OCI-LY3 (cell line): ENCODE results near the gene MANSC4.
"Not testable (repeated sequence)": the region's sequence is repeated elsewhere in the genome, so short reads cannot be mapped to it uniquely, and the experiment has no call there.

Experiments
- H2AFZ ChIP-seq: fragments of 200-600, 300-600 bp; shearing (Covaris generic); 2 replicates; pipeline ENCODE4 v1.6.0; 2014; ENCODE audit warnings: antibody characterized with exemption, low read depth, low read length
- H3K27ac ChIP-seq: fragments of 200-600, 300-600 bp; sonication (generic); 2 replicates; pipeline ENCODE4 v1.5.1; 2014; ENCODE audit warnings: mild to moderate bottlenecking, low read length, moderate library complexity, mixed read lengths
- H3K27me3 ChIP-seq: fragments of 200-600, 300-600 bp; sonication (generic); 2 replicates; pipeline ENCODE4 v1.6.1; 2014; ENCODE audit warnings: low read depth, low read length, mixed read lengths
- H3K36me3 ChIP-seq: fragments of 200-600, 300-600 bp; sonication (generic); replicated peaks from 2 replicates; pipeline ENCODE3; 2014; ENCODE audit warnings: low read depth, low read length, mixed read lengths
- H3K4me1 ChIP-seq: fragments of 300-600, 200-600 bp; sonication (generic); 2 replicates; pipeline ENCODE4 v1.6.1; 2014; ENCODE audit warnings: low read length, mixed read lengths
- H3K4me2 ChIP-seq: fragments of 200-600, 300-600 bp; sonication (generic); 2 replicates; pipeline ENCODE4 v1.6.1; 2014; ENCODE audit warnings: low read length, mixed read lengths
- H3K4me3 ChIP-seq: fragments of 300-600, 200-600 bp; sonication (generic); 2 replicates; pipeline ENCODE4 v1.5.1; 2014; ENCODE audit warnings: antibody characterized with exemption, mild to moderate bottlenecking, low read length, moderate library complexity
- H3K79me2 ChIP-seq: fragments of 300-600, 200-600 bp; shearing (Covaris generic); 2 replicates; pipeline ENCODE4 v1.6.1; 2014; ENCODE audit warnings: mild to moderate bottlenecking, low read length, mixed read lengths
- H3K9ac ChIP-seq: fragments of 300-600, 200-600 bp; shearing (Covaris generic); 2 replicates; pipeline ENCODE4 v1.6.0; 2014; ENCODE audit warnings: mild to moderate bottlenecking, low read length, moderate library complexity
- H3K9me3 ChIP-seq: fragments of 200-600, 300-600 bp; shearing (Covaris generic); 2 replicates; pipeline ENCODE4 v1.6.1; 2014; ENCODE audit warnings: low read length, mixed read lengths; ENCODE audit not compliant: insufficient read depth
- H4K20me1 ChIP-seq: fragments of 200-600, 300-600 bp; sonication (generic); 2 replicates; pipeline ENCODE4 v1.6.1; 2016; ENCODE audit warnings: low read length, mixed read lengths; ENCODE audit not compliant: insufficient read depth
- EZH2phosphoT487 ChIP-seq: fragments of 200-600 bp; shearing (Covaris generic); IDR thresholded peaks from 2 replicates; pipeline ENCODE4 v1.6.1; 2018; ENCODE audit warnings: antibody characterized with exemption, mixed run types, low read depth
- TF ChIP-seq, protein P1 (sequence below): fragments of 200-600, 300-600 bp; sonication (generic); IDR thresholded peaks from 2 replicates; pipeline ENCODE4 v1.5.1; 2014; ENCODE audit warnings: antibody characterized with exemption, low read length, low read depth

The MANSC4 gene

DNA sequence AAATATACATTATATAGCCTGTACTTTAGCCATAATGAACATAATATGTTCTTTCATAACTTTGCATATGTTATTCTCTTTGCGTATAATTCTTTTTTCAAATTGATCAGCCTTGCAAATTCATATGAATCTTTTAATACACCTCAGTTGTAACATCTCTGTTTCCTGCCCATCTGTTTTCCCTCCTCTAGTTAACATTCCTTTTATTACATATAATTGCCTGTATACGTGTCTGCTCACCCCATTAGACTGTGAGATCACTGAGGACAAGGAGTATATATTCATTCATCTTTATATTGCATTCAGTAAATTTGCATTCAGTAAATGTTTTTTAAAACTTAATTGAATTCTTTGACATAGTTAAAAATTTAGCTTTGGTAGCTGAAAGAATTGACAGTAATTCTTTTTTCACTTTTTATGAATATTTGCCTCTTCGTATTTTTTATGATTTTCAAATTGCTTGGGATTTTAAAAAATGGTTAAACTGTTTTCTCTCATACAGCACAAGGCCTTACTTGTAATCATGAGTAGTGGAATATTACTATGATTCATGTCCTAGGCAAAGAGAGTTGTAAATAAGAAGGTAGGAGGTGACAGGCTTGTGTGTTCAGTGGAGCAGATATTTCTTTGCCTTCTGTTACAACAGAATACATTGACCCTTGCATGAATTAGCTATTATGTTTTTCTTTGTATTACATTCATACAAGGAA lies 32.8 kb downstream of the MANSC4 start:
- Histone ChIP-seq H3K27me3 (no peaks in the 10 kb centered on the region), H3K4me3 (no peak overlapping the region), H3K9me3 (no peaks in the 10 kb centered on the region), H2AFZ (no peak overlapping the region), H4K20me1 (peaks cover 3% of the 10 kb centered on the region; the same call in 1 of the 2 replicates), H3K4me1 (no peaks in the 10 kb centered on the region), H3K27ac (no peak overlapping the region), H3K36me3 (peaks cover 34% of the 10 kb centered on the region), H3K4me2 (no peak overlapping the region), H3K79me2 (peaks cover 12% of the 10 kb centered on the region; the same call in 1 of the 2 replicates), H3K9ac (no peak overlapping the region)
- TF ChIP-seq EZH2phosphoT487 = no peak
- TF ChIP-seq, protein P1, sequence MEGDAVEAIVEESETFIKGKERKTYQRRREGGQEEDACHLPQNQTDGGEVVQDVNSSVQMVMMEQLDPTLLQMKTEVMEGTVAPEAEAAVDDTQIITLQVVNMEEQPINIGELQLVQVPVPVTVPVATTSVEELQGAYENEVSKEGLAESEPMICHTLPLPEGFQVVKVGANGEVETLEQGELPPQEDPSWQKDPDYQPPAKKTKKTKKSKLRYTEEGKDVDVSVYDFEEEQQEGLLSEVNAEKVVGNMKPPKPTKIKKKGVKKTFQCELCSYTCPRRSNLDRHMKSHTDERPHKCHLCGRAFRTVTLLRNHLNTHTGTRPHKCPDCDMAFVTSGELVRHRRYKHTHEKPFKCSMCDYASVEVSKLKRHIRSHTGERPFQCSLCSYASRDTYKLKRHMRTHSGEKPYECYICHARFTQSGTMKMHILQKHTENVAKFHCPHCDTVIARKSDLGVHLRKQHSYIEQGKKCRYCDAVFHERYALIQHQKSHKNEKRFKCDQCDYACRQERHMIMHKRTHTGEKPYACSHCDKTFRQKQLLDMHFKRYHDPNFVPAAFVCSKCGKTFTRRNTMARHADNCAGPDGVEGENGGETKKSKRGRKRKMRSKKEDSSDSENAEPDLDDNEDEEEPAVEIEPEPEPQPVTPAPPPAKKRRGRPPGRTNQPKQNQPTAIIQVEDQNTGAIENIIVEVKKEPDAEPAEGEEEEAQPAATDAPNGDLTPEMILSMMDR = no peak

DNA sequence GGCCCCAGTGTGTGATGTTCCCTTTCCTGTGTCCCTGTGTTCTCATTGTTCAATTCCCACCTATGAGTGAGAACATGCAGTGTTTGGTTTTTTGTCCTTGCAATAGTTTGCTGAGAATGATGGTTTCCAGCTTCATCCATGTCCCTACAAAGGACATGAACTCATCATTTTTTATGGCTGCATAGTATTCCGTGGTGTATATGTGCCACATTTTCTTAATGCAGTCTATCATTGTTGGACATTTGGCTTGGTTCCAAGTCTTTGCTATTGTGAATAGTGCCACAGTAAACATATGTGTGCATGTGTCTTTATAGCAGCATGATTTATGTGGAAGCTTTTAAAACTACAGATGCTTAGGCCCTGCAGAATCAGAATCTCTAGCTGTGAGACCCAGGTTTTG lies 34.3 kb downstream of the MANSC4 start:
- Histone ChIP-seq H3K36me3 (peaks cover 43% of the 10 kb centered on the region), H3K79me2 (peaks cover 12% of the 10 kb centered on the region; the same call in 1 of the 2 replicates)
- not testable (repeated sequence) for H3K27me3 ChIP-seq, H3K9ac ChIP-seq, H4K20me1 ChIP-seq, H3K4me3 ChIP-seq, H3K27ac ChIP-seq, H3K4me2 ChIP-seq, H3K4me1 ChIP-seq, H2AFZ ChIP-seq, H3K9me3 ChIP-seq

- Histone ChIP-seq H3K36me3 (peaks cover 47% of the 10 kb centered on the region), H3K9ac (no peak overlapping the region), H4K20me1 (peaks cover 3% of the 10 kb centered on the region; the same call in 1 of the 2 replicates), H3K27me3 (no peaks in the 10 kb centered on the region), H3K4me2 (no peak overlapping the region), H3K9me3 (no peaks in the 10 kb centered on the region), H3K4me3 (no peak overlapping the region), H3K27ac (no peak overlapping the region), H3K79me2 (peaks cover 12% of the 10 kb centered on the region; the same call in 1 of the 2 replicates), H3K4me1 (no peaks in the 10 kb centered on the region), H2AFZ (no peak overlapping the region)
- TF ChIP-seq, protein P1 = no peak
- TF ChIP-seq EZH2phosphoT487 = no peak
Measured at GRCh38 chr12:27743601-27744000, 36.4 kb downstream of the MANSC4 start.

GRCh38 chr12:27734321-27734720 lies 45.7 kb downstream of the MANSC4 start:
- not testable (repeated sequence) for H3K4me3 ChIP-seq, H2AFZ ChIP-seq, H3K27ac ChIP-seq, H3K9ac ChIP-seq, H3K4me1 ChIP-seq, H3K4me2 ChIP-seq, H3K27me3 ChIP-seq, H3K9me3 ChIP-seq, H4K20me1 ChIP-seq, H3K79me2 ChIP-seq
- peaks cover 21% of the 10 kb centered on the region for H3K36me3 ChIP-seq

GRCh38 chr12:27733791-27734190 lies 46.2 kb downstream of the MANSC4 start:
- no peak overlapping the region for H3K9ac ChIP-seq
- no peak overlapping the region for H3K4me2 ChIP-seq
- TF ChIP-seq EZH2phosphoT487 = no peak
- TF ChIP-seq, protein P1 = no peak
- no peaks in the 10 kb centered on the region; the same call in 1 of the 2 replicates for H3K79me2 ChIP-seq
- no peaks in the 10 kb centered on the region for H3K27me3 ChIP-seq
- H3K36me3 ChIP-seq = peaks cover 24% of the 10 kb centered on the region
- no peak overlapping the region for H3K27ac ChIP-seq
- no peaks in the 10 kb centered on the region for H3K9me3 ChIP-seq
- no peaks in the 10 kb centered on the region for H4K20me1 ChIP-seq
- H3K4me1 ChIP-seq = no peaks in the 10 kb centered on the region
- no peak overlapping the region for H3K4me3 ChIP-seq
- H2AFZ ChIP-seq = no peak overlapping the region
